Measurements from ENCODE around the gene NDUFB10.

- TF ChIP-seq L3MBTL2 (conservative IDR thresholded peaks at IDR 0.05): no peak
- TF ChIP-seq ELF4 (IDR thresholded peaks at IDR 0.05): no peak
- TF ChIP-seq TARDBP (IDR thresholded peaks at IDR 0.05): no peak
- TF ChIP-seq NFRKB (IDR thresholded peaks at IDR 0.05): no peak
- TF ChIP-seq FOXK2 (IDR thresholded peaks at IDR 0.05): no peak
Observed at GRCh38 chr16:2004795-2005517, 45.6 kb downstream of the NDUFB10 start.

Data from HEK293T (cell line).